A549 (cell line): ENCODE results near the gene DPY19L3. TPM values are rescaled to one million over a fixed set of nuclear protein-coding genes. Genes with fewer than 3 reads are reported as not detected.

ENCODE experiments used
- ATAC-seq, 2 experiments: fragments of 200-7000 bp in 1 of 2; fragments of >200 bp in 1 of 2; cut with Nextera tagmentation in 1 of 2; cut with Tn5 transposase in 1 of 2; 3 replicates each; pipeline versions ENCODE4 v1.8.0 to v1.9.1; 2018 to 2020; ENCODE audit warnings: mild to moderate bottlenecking in 1 of 2, moderate library complexity in 1 of 2
- CTCF ChIA-PET: fragments of 300-600 bp; sonication (Branson Sonifier 250); formaldehyde crosslinking; extraction: SDS; loops from one replicate; lab custom pipeline; 2021; ENCODE audit warnings: antibody characterized with exemption, inconsistent platforms; lab: Yijun Ruan, JAX
- POLR2A ChIA-PET: fragments of 350-600 bp; formaldehyde crosslinking; extraction: SDS; loops from one replicate; lab custom pipeline; 2021; ENCODE audit warnings: antibody characterized with exemption, inconsistent platforms; lab: Yijun Ruan, JAX
- DNase-seq, 2 experiments: peaks; one replicate each; pipeline versions ENCODE4 v3.0.0 to v3.0.0-alpha.2; 2011 to 2016; ENCODE audit warnings: low read depth in 1 of 2, low spot score in 1 of 2
- FAIRE-seq: peaks from 2 replicates; lab custom pipeline; 2011; peaks lifted over from hg19 to GRCh38; lab: Jason Lieb, UNC
- H3K27ac ChIP-seq, 2 experiments: fragments of >200 bp; sonication (Bioruptor Twin); formaldehyde crosslinking; 3 replicates each; pipeline ENCODE4 v1.5.1; 2016 to 2017
- H3K4me1 ChIP-seq: fragments of >200 bp; sonication (Bioruptor Twin); formaldehyde crosslinking; 3 replicates; pipeline ENCODE4 v1.6.1; 2016
- H3K4me2 ChIP-seq: fragments of >200 bp; sonication (Bioruptor Twin); formaldehyde crosslinking; 3 replicates; pipeline ENCODE4 v1.6.1; 2016
- H3K4me3 ChIP-seq: fragments of >200 bp; sonication (Bioruptor Twin); formaldehyde crosslinking; 3 replicates; pipeline ENCODE4 v1.5.1; 2016
- H3K9me3 ChIP-seq: fragments of >200 bp; sonication (Bioruptor Twin); formaldehyde crosslinking; 3 replicates; pipeline ENCODE4 v1.6.1; 2016
- CEBPB ChIP-seq, 2 experiments: fragments of >200 bp in 1 of 2; sonication (Bioruptor Twin) in 1 of 2; formaldehyde crosslinking in 1 of 2; IDR thresholded peaks; 2 replicates each; pipeline ENCODE4 v1.6.1; 2012 to 2016
- FOSL2 ChIP-seq, 2 experiments: fragments of 450-650 bp in 1 of 2; fragments of >200 bp in 1 of 2; sonication (Bioruptor Twin) in 1 of 2; formaldehyde crosslinking; IDR thresholded peaks; 2 replicates each; pipeline versions ENCODE4 v1.5.0 to v1.6.1; 2016 to 2020; ENCODE audit warnings: mild to moderate bottlenecking in 1 of 2, moderate library complexity in 1 of 2
- HOXB5 ChIP-seq: fragments of 250-450 bp; sonication (Bioruptor Pico); IDR thresholded peaks from 2 replicates; pipeline ENCODE4 v1.5.0; 2020; ENCODE audit warnings: mild to moderate bottlenecking, moderate library complexity
- JUN ChIP-seq, 2 experiments: fragments of >200 bp; sonication (Bioruptor Twin); formaldehyde crosslinking; IDR thresholded peaks; 2 replicates in 1 of 2; 3 replicates in 1 of 2; pipeline ENCODE4 v1.6.1; 2016 to 2017
- JUNB ChIP-seq: fragments of >200 bp; sonication (Bioruptor Twin); formaldehyde crosslinking; IDR thresholded peaks from 2 replicates; pipeline ENCODE4 v1.6.1; 2016
- MYC ChIP-seq: IDR thresholded peaks from 2 replicates; pipeline ENCODE4 v1.6.1; 2012; ENCODE audit warnings: mild to moderate bottlenecking, inconsistent platforms, low read length, improper control_type of control experiment, borderline replicate concordance
- PHF8 ChIP-seq: fragments of 200-600 bp; sonication (generic); IDR thresholded peaks from 2 replicates; pipeline ENCODE4 v1.6.1; 2016; ENCODE audit warnings: low read depth, mild to moderate bottlenecking, antibody characterized with exemption, moderate library complexity, borderline replicate concordance
- POLR2A ChIP-seq: IDR thresholded peaks from 2 replicates; pipeline ENCODE4 v1.6.1; 2012; ENCODE audit warnings: mild to moderate bottlenecking, low read length
- POLR2AphosphoS2 ChIP-seq: conservative IDR thresholded peaks from 2 replicates; pipeline ENCODE4 v1.6.1; 2012; ENCODE audit warnings: low read length, improper control_type of control experiment, inconsistent platforms
- TFCP2L1 ChIP-seq: fragments of 250-450 bp; sonication (Bioruptor Pico); IDR thresholded peaks from 2 replicates; pipeline ENCODE4 v1.5.0; 2021; ENCODE audit warnings: mild to moderate bottlenecking
- WGBS: methylation state at CpG from one replicate; pipeline ENCODE4 v1.1.6; 2017; ENCODE audit errors: missing lambda C conversion rate; 5-methylcytosine and 5-hydroxymethylcytosine counted together
- polyA plus RNA-seq, 4 experiments: library from polyadenylated mRNA; depleted of rRNA in 3 of 4; stranded (reverse); fragments of >200 nt; fragmentation: RNase III in 1 of 4; extraction: RNeasy Plus Mini Kit Qiagen cat#74134 plus additional on column Dnase treatment in 1 of 4; gene quantifications; 2 replicates in 3 of 4; 3 replicates in 1 of 4; pipeline ENCODE4 v1.2.3, GENCODE V29; 2011 to 2017
- TF ChIP-seq, protein P1 (sequence below): IDR thresholded peaks from 2 replicates; pipeline ENCODE4 v1.6.1; 2012
- TF ChIP-seq, protein P2 (sequence below): fragments of 250-450 bp; sonication (Bioruptor Pico); IDR thresholded peaks from 2 replicates; pipeline ENCODE4 v1.5.0; 2020; ENCODE audit warnings: low read depth, mild to moderate bottlenecking, moderate library complexity
- TF ChIP-seq, protein P3 (sequence below): fragments of 250-450 bp; sonication (Bioruptor Pico); IDR thresholded peaks from 2 replicates; pipeline ENCODE4 v1.5.0; 2021; ENCODE audit warnings: mild to moderate bottlenecking, moderate library complexity, borderline replicate concordance

DPY19L3 gene
- polyA plus RNA-seq, 2 of the 4 experiments (the other 2 are of a cell fraction): 15.7 to 28.9 TPM

DNA sequence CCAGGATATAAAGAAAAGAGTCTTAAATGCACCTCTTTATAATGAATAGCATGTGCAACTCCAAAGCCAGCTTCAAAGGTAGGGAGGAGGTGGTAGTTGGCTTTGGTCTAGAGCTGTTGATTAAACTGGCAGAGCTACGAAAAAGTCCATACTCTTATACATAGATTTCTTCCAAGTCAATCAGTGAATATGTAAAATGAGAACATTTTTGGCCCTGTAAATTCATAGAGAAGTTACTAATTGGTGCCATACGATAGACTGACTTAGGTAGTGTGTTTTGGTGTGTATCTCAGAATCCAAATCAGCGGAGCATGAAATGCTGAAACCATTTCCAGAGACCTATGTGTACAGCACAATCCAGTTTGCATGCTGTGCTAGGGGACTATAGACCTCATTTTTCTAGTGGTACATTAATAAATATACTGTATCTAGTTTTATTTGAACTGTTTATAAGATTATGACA lies 17.1 kb upstream of the DPY19L3 start (continued):
- no peak for TF ChIP-seq HOXB5
- TF ChIP-seq POLR2AphosphoS2: no peak
- TF ChIP-seq PHF8: no peak
- TF ChIP-seq, all 56 proteins: peak for 0

DNA sequence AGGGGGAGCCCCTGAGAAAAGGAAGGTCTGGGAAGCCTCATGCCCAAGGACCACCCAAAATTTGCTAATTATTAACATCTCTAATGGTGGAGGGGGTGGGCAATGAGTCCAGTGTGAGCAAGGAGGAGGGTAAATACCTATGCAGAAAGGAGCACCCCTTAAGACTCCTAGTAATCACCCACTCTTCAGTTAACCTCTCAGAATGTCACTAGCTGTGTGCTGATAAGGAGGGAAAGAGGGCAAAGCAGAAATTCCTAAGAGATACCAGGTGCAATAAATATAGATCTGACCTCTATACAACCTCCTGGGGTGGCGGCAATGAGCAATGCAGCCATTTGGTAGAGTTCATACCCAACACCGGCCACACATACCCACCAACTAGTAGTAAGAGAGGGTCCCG lies 12.7 kb upstream of the DPY19L3 start:
- DNase-seq: no peak
- H3K4me1 ChIP-seq: peaks cover 4% of the 10 kb centered on the region
- H3K9me3 ChIP-seq: no peaks in the 10 kb centered on the region
- H3K27ac ChIP-seq: no peak overlapping the region
- WGBS: 95% methylated on average over 3 of the region's 3 CpGs
- H3K4me2 ChIP-seq: no peak overlapping the region
- TF ChIP-seq, protein P1, sequence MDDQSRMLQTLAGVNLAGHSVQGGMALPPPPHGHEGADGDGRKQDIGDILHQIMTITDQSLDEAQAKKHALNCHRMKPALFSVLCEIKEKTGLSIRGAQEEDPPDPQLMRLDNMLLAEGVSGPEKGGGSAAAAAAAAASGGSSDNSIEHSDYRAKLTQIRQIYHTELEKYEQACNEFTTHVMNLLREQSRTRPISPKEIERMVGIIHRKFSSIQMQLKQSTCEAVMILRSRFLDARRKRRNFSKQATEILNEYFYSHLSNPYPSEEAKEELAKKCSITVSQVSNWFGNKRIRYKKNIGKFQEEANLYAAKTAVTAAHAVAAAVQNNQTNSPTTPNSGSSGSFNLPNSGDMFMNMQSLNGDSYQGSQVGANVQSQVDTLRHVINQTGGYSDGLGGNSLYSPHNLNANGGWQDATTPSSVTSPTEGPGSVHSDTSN: no peak
- ChIA-PET CTCF (interaction anchor here (1.1 to 1.3 kb wide), 3 partner anchors 8 to 18 kb away, joined by 3 to 6 read pairs (median 3); partner anchors contain the start of gene DPY19L3), POLR2A (interaction anchor here (1.5 kb wide), 1 partner anchor 13 kb away, joined by 4 read pairs; the partner anchor contains the start of gene DPY19L3)
- no peak for FAIRE-seq
- no peak overlapping the region for H3K4me3 ChIP-seq
- peak in 1 of 2 experiments; percentile 29; a peak in 3 of 6 replicates for ATAC-seq

DNA sequence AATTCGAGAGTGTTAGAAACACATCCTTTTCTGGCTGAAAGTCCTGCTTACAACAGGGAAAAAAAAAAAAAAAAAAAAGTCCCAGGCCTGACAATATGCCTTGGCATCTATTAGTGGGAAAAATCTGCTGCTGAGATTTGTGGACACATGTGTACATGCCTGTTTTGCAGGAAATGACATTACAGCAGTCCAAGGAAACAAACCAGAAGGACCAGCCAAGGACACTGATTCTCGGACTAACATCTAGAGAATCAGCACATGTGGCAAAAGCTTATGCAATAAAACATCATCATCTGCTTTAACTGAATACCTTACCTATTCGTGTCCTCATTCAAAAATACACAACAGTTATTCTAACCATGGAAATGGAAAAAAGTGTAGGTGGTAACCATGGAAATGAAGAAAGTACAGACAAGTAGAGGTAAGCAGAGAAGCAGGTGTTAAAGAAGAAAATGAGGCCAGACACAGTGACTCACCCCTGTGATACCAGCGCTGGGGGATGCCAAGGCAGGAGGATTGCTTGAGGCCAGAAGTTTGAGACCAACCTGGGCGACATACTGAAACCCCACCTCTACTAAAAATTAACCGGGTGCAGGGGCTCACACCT lies 9.4 kb upstream of the DPY19L3 start:
- H3K4me3 ChIP-seq: no peak overlapping the region
- FAIRE-seq (peak; percentile 89), ATAC-seq (no peak), DNase-seq (no peak)
- no peak for TF ChIP-seq JUNB
- TF ChIP-seq, protein P2, sequence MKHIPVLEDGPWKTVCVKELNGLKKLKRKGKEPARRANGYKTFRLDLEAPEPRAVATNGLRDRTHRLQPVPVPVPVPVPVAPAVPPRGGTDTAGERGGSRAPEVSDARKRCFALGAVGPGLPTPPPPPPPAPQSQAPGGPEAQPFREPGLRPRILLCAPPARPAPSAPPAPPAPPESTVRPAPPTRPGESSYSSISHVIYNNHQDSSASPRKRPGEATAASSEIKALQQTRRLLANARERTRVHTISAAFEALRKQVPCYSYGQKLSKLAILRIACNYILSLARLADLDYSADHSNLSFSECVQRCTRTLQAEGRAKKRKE (CRISPR knock-in tag): no peak
- TF ChIP-seq, protein P3, sequence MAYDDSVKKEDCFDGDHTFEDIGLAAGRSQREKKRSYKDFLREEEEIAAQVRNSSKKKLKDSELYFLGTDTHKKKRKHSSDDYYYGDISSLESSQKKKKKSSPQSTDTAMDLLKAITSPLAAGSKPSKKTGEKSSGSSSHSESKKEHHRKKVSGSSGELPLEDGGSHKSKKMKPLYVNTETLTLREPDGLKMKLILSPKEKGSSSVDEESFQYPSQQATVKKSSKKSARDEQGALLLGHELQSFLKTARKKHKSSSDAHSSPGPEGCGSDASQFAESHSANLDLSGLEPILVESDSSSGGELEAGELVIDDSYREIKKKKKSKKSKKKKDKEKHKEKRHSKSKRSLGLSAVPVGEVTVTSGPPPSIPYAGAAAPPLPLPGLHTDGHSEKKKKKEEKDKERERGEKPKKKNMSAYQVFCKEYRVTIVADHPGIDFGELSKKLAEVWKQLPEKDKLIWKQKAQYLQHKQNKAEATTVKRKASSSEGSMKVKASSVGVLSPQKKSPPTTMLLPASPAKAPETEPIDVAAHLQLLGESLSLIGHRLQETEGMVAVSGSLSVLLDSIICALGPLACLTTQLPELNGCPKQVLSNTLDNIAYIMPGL: no peak
- TF ChIP-seq POLR2A: no peak
- TF ChIP-seq PHF8: no peak
- TF ChIP-seq TFCP2L1 (CRISPR knock-in tag): no peak
- TF ChIP-seq MYC: no peak
- no peak for TF ChIP-seq CEBPB (IDR thresholded peaks at IDR 0.05)
- TF ChIP-seq POLR2AphosphoS2: no peak
- TF ChIP-seq JUN (IDR thresholded peaks at IDR 0.05): no peak
- H3K4me2 ChIP-seq: no peak overlapping the region
- no peak overlapping the region for H3K27ac ChIP-seq
- no peaks in the 10 kb centered on the region for H3K9me3 ChIP-seq
- ChIA-PET CTCF (interaction anchor here (1.0 to 4.6 kb wide), 5 partner anchors 9 to 174 kb away, joined by 3 to 21 read pairs (median 4); no protein-coding TSS in a partner anchor), POLR2A (interaction anchor here (0.7 to 1.8 kb wide), 3 partner anchors 9 to 23 kb away, joined by 5 to 11 read pairs (median 7); partner anchors contain the start of gene DPY19L3)
- 82% methylated on average over 6 of the region's 6 CpGs for WGBS
- H3K4me1 ChIP-seq: peaks cover 9% of the 10 kb centered on the region

DNA sequence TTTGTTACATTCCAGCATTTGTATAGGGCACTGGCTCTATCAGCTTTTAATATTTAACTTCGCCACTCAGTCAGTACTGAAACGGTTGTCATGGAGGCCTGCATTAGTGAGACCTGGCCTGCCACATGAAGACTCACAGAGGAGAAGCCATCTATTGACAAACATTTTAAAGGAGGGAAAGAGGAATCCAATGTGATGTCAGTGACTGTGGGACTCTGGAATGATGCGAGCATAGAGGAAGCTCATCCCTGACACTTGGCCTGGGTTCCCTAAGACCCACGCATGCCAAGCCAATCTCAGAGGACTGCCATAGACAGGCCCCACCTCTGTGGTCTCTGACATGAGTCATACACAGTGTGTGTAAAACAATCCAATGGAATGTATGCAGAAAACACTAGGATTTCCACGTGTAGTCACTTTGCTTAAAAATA lies 7.9 kb upstream of the DPY19L3 start:
- H3K27ac ChIP-seq: no peak overlapping the region
- no peak overlapping the region for H3K4me3 ChIP-seq
- TF ChIP-seq FOSL2 (IDR thresholded peaks at IDR 0.05) (no peak), FOSL2 (CRISPR knock-in tag; IDR thresholded peaks at IDR 0.05) (peak; percentile 51), MYC (no peak)
- TF ChIP-seq, all 56 proteins: peak for 1
- WGBS: 58% methylated on average over 5 of the region's 5 CpGs
- DNase-seq (peak in 1 of 2 experiments; percentile 45), FAIRE-seq (no peak), ATAC-seq (peak; percentile 60 to 70; a peak in 4 of 6 replicates)
- Histone ChIP-seq H3K4me1 (peaks cover 9% of the 10 kb centered on the region), H3K9me3 (no peaks in the 10 kb centered on the region), H3K4me2 (peak overlapping the region; percentile 24)
- ChIA-PET CTCF (interaction anchor here (1.0 to 4.6 kb wide), 7 partner anchors 10 to 1715 kb away, joined by 3 to 21 read pairs (median 3); no protein-coding TSS in a partner anchor), POLR2A (interaction anchor here (1.2 kb wide), 1 partner anchor 8 kb away, joined by 4 read pairs; the partner anchor contains the start of gene DPY19L3)
